LNCAP (cell line): Measurements from ENCODE around the gene DGCR2.

Source experiments
- TF ChIP-seq, protein P1 (sequence below): fragments of 450-650 bp; IDR thresholded peaks from 2 replicates; pipeline ENCODE4 v1.5.1; 2017; ENCODE audit warnings: mild to moderate bottlenecking

The DGCR2 gene, protein sequence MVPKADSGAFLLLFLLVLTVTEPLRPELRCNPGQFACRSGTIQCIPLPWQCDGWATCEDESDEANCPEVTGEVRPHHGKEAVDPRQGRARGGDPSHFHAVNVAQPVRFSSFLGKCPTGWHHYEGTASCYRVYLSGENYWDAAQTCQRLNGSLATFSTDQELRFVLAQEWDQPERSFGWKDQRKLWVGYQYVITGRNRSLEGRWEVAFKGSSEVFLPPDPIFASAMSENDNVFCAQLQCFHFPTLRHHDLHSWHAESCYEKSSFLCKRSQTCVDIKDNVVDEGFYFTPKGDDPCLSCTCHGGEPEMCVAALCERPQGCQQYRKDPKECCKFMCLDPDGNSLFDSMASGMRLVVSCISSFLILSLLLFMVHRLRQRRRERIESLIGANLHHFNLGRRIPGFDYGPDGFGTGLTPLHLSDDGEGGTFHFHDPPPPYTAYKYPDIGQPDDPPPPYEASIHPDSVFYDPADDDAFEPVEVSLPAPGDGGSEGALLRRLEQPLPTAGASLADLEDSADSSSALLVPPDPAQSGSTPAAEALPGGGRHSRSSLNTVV

DNA sequence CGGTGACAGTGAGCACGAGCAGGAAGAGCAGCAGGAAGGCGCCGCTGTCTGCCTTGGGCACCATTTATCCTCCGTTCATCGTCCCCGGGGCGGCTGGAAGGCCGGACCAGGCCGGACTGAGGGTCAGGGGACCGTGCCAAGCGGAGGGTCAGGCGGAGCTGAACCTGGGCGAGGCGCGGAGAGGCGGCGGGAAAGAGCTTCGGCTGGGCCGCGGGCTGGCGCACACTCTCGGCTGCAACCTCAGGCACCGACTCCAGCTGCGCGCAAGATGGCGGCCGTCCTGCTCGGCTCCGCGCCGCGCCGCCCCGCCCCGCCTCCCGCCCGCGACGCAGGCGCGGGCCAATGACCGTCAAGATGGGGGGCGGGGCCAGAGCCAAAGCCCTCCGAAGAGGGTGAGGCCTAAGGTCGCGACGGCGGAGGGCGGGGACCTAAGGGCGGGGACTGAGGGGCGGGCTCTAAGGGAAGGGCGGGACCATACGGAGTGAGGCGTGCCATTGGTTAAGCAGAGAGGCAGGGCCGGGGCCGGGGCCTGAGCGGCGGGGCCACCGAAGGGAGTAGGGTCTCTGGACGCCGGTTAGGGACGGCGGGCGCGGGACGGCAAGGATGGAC is at the start of gene DGCR2:
TSS of gene DGCR2 (minus strand) at position 270 of the 609 bp plus-strand sequence. CDS start at position 64, 206 bp downstream.
- TF ChIP-seq, protein P1, sequence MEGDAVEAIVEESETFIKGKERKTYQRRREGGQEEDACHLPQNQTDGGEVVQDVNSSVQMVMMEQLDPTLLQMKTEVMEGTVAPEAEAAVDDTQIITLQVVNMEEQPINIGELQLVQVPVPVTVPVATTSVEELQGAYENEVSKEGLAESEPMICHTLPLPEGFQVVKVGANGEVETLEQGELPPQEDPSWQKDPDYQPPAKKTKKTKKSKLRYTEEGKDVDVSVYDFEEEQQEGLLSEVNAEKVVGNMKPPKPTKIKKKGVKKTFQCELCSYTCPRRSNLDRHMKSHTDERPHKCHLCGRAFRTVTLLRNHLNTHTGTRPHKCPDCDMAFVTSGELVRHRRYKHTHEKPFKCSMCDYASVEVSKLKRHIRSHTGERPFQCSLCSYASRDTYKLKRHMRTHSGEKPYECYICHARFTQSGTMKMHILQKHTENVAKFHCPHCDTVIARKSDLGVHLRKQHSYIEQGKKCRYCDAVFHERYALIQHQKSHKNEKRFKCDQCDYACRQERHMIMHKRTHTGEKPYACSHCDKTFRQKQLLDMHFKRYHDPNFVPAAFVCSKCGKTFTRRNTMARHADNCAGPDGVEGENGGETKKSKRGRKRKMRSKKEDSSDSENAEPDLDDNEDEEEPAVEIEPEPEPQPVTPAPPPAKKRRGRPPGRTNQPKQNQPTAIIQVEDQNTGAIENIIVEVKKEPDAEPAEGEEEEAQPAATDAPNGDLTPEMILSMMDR = no peak

DNA sequence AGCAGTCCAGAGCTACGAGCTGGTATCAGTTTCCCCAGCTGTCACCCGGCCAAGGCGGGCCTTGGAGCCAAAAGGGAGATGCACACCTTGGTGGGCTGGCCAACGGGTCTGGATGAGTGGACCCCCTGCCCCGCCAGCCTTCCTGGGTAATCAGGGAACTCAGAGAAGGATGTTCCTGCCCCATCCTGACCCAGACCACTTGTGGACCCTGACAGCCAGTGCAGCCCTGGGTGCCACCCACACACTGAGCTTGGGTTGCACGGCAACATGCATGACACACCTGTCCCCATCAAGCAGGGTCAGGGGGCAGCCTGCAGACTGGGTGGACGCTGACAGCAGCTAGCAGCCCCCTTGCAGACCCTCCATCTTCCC is 47.7 kb upstream of the DGCR2 start:
- TF ChIP-seq, protein P1 = no peak

DNA sequence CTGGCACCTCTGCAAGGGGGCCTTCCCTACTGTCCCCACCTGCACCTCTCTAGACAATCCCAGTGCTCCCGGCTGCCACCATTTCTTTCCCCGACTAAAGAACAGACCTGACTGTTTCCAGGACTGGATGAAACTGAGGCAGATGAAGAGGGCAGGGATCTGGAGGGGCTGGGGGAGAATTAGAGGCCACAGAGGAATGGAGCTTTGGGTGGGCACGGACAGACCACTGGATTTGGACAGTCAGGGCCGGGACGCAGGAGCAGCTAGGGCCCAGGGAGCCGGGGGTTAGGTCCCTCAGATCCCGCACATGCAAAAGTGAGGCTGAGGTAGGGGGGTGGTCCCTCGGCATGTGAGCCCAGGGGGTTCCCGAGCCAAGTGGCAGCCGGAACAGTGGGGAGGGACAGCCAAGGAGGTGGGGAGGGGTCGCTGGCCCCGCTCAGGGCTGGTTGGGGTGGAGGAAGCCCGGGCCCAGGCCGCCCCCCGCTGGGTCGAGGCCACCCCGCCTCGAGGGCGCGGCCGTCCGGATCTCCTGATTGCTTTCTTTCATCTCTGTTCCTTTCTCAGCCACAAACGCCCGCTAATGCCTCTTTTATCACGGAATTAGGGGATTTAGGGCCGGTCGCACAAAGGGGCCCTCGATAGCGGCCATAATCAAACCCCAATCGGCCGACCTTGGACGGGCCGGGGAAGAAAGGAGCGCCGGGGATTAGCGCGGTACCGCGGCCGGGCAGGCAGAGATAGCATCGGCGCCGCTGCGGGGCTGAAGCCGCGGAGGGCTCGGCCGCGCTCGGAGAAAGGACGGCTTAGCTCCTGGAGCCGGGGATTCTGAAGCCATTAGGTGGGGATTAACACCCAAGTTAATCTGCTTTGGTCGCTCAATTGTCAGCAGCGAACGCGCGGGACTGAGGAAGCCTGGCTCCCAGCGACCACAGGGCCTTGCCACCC is 47.1 kb upstream of the DGCR2 start:
- TF ChIP-seq, protein P1 = no peak

DNA sequence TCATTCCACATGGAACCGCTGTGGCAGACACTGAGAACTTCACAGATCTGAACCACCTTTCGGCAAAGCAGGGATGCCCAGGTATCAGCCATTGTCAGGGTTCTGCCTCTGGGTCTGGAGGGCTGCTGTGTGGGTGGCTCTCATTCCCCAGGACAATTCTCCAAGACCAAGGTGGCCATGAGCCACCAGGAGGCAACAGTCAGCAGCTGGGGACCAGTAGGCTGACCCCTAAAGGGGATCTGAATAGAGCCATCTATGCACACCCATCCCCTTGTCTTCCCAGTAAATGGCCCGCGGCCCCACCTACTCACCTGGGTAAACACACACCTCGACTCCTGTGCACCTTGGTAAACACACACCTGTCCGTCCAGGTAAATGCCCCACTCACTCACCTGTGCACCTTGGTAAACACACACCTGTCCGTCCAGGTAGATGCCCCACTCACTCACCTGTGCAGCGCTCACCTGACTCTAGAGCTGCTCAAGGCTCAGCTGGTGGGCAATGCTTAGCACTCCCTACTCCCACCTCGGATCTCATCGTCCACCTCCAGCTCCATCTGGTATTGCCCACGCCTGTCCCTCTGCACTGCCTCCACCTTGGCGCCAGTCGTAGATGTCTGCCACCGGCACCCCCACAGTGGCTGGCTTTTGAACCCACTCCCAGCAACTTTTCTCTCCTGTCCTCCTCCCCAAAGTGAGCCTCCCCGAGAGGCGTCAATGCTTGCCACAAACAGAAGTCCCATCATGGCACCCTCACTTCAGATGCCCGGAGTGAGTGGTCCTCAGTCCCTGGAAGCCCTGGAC is 46.1 kb upstream of the DGCR2 start:
- TF ChIP-seq, protein P1 = no peak

DNA sequence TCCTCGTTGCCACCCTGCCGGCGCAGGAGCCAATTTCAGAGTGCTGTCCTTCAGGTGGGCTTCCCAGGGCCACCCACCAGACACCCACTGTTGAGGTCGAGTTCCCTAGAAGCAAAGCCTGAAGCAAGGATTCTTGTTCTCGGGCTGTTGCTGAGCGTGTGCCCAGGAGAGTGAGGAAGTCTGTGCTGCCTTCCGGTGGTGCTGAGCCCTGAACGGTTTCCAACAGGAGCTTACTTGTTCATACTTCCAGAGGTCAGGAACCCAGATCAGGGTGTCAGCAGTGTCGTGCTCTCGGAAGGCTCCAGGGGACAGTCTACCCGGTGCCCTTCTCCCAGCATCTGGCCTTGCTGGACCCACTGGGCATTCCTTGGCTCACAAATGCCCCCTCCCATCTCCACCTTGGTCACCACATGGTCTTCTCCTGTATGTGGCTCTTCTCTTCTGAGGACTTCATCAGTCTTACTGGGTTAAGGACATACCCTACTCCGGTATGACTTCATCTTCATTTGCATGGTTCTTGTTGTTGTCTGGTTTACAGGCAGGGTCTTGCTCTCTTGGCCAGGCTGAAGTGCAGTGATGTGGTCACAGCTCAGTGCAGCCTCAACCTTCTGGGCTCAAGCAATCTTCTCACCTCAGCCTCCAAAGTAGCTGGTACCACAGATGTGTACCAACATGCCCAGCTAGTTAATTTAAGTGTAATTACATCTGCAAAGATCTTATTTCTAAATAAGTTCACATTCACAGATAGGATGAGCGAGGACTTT is 45.1 kb upstream of the DGCR2 start:
- TF ChIP-seq, protein P1 = no peak

DNA sequence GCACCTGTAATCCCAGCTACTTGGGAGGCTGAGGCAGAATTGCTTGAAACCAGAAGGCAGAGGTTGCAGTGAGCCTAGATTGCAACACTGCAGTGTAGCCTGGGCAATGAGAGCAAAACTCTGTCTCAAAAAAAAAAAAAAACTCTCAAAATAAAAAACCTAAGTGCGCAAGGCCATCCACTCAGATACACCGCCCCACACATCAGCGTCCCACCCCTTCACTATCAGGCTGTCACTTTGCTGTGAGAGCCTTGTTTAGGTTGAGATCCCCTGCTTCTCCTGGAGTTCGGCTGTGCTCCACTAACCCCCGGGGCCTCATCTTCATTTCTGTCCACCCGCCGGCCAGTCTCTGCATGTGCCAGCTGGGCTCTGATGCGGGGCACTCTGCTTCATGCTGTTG is 44.2 kb upstream of the DGCR2 start:
- TF ChIP-seq, protein P1 = no peak
